SKM-1 (cell line): ENCODE results near the gene GLDC.
"Not testable (repeated sequence)": the region's sequence is repeated elsewhere in the genome, so short reads cannot be mapped to it uniquely, and the experiment has no call there.

Source experiments
- DNase-seq: peaks from one replicate; lab custom pipeline; 2025; ENCODE audit not compliant: unreplicated experiment; lab: John Stamatoyannopoulos, UW

GLDC gene

GRCh38 chr9:6575324-6576034, 70.0 kb downstream of the GLDC start:
- DNase-seq: no peak

DNA sequence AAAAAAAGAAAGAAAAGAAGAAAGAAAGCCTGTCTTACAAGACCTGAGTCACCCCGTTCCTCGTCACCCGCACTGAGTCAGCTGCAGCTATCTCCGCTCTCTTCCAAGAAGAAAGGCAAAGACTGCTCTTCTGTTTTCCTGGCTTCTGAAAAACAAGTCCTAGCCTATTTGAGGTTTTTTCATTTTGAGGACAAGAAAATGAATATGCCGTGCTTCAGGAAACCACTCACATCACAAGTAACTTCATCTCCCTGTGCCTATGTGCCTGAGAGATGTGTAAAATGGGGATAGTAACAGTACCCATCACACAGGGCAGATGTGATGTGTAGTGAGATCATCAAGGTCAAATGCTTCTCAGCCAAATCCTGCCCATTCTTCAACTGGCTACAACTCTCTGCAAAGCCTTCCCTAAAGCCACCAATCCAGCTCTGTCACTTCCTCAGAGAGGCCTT, 78.4 kb downstream of the GLDC start:
- no peak for DNase-seq

- no peak for DNase-seq
Observed at GRCh38 chr9:6566409-6567139, 79.0 kb downstream of the GLDC start.

DNA sequence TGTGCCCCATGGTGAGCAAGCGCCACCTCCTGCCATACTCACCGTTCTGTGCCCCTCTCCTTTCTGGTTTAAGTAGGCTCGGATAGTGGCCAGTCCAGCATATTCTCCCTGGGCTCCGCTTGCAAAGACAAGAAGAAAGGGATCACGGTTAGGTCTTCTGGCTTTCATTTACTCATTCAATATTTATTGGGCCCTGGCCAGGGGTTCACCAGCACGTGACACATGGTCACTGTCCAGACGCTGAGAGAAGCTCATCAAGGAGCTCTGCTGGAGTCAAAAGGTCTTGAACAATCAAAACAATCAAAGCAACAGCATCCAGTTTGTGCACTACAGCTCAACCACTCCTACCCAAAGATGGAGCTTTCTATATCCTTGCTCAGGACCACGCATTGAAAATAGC, 80.2 kb downstream of the GLDC start:
- no peak for DNase-seq

DNA sequence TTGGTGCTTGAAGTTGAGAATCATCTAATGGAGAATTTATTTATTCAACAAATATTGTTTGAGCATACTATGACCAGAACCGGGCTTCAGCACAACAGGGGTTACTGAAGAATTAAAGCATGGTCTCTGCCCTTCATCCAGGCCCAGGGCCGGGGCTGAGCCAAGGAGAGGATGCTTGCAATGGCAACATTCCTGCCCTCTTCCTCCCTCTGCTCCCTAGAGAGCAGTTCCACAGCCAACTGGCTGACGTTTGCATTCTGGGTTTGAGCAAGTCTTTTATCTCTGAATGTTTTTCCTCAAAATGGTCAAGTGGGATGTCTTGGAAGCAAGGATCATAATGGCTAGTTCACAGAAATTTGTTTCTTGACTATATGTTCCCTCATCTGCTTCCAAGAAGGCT, 80.7 kb downstream of the GLDC start:
- DNase-seq: no peak

- no peak for DNase-seq
Observed at GRCh38 chr9:6564360-6564759, 81.2 kb downstream of the GLDC start.

- no peak for DNase-seq
Observed at GRCh38 chr9:6562871-6563430, 82.6 kb downstream of the GLDC start.

- no peak for DNase-seq
Observed at GRCh38 chr9:6562201-6562600, 83.3 kb downstream of the GLDC start.

- DNase-seq: no peak
Observed at GRCh38 chr9:6557883-6558616, 87.5 kb downstream of the GLDC start.

DNA sequence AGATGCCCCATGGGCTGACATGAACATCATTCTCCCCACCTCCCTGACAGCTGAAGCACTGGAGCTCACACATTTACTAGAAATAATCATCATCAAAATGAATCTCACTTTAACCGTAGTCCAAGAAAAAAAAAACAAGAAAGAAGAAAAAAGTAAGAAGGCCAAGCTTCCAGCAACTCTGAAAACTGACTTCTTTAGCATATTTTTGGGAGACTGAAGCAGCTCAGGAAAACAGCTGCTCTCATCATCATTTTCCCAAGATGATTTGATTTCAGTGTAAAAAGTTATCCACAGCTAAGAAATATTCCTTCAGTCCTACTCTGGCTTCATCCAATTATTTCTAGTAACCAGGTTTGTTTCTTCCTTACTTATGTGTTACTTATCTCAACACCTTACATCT, 91.7 kb downstream of the GLDC start:
- no peak for DNase-seq

- DNase-seq: no peak
Observed at GRCh38 chr9:6552498-6553121, 92.9 kb downstream of the GLDC start.

DNA sequence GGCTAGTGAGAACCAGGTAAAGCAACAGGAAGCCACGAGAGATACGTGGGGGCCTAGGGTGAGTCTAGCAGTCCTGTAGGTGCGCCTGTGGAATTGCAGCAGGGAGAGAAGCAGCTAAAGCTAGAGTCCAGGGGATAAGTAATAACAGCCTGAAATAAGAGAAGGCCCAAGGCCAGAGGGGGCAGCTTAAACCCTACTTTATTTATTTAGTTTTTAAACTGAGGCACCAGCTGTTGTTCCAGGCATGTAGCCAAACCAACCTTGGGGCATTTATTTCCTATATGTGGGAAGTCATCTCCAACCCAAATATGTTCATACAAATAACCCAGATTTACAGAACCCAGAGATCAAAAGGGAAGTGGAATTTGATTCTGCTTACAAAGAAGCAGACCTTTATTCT, 93.5 kb downstream of the GLDC start:
- DNase-seq: no peak

DNA sequence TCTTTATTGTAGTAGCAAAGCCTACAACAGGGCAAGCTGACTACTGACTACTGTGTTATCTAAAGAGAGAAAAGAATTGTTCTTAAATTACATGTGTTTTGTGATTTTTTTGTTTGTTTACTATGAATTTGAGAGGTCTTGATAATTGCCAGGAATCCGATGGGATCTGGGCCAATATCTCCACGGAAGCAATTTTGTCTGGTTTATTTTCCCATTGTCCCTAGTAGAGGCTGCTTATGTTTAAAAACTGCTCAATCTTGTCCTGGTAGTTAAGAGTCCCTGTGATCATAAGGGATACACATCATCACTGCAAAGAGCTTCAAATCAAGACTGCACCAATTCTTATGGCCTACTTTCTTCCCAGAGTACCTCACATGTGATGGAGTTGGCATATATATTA, 94.4 kb downstream of the GLDC start:
- DNase-seq: no peak

DNA sequence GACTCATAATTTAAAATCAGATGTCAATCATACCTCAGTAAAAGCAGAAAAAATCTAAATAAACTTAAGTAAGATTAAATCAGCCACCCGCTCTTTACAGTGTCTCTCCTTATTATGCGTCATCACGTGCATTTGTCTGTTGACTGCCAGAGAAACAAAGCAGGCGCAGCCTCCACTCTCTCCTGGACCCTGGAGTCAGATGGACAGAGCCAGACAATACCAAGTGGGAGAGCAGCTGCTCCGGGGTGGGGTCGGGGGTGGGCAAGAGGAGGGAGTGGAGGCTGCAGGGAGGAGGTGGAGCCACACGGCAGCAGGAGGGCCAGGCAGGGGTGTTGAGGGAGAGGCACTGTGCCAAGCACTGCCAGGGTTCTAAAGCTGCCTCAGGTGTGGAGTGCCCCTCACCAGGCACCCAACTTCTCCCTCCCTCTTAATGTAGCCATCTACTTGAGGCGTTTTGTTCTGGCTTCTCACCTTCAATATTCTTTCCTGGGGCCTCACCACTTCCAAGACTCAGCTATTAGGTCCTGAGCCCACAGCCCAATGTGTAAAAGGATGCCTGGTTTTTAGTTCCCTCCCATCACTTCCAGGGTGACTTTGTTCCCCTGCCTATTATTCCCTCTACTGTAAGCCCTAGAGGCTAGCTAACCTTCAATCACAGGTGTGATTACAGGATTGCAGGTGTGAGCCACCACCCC, 96.3 kb downstream of the GLDC start:
- no peak for DNase-seq

GRCh38 chr9:6545017-6545691, 100.4 kb downstream of the GLDC start:
- DNase-seq: no peak

- DNase-seq: no peak
Observed at GRCh38 chr9:6543204-6543603, 102.3 kb downstream of the GLDC start.

- not testable (repeated sequence) for DNase-seq
Observed at GRCh38 chr9:6542617-6543016, 102.9 kb downstream of the GLDC start.

DNA sequence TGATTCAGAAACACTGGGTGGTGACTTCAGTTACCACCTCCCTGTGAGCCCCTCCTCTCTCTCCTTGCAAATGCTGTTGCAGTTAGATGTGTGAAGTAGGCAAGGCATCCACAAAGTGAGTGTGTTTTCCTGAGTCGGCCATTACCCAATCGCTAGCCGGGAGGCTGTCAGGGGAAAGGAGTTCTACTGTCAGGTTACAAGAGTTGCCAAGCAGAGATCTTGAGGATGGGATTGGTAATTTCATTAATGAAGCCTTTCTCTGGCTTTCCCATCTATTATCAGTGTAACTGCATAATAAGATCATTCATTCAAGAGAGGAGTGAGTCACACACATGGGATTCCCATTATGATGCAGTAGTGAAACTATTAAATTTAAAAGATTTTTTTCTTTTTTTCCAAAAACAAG, 106.9 kb downstream of the GLDC start:
- no peak for DNase-seq

DNA sequence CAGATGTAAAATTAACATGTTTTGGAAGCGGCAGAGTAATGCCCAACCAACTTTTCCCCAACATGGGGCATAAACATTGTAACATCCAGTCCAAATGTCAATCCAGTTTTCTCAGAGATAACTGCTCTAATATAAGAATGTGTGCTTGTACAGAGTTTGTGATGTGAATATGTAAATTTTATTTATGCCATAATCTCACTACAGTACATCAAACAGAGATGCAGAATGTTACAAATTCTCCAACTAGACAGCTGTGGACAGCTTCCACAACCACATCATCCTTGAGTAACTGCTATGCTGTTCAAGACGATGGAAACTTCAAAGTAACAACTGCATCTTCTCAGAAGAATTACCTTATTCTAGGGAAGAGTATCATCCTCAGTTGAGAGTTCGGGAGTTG, 109.9 kb downstream of the GLDC start:
- no peak for DNase-seq
